DND-41 (cell line): ENCODE results near the gene PAWR.

Source experiments
- ATAC-seq: fragments of 200-7000 bp; cut with Tn5 transposase; 3 replicates; pipeline ENCODE4 v1.9.1; 2021; ENCODE audit warnings: low read depth; ENCODE audit not compliant: insufficient read depth
- DNase-seq: peaks from one replicate; pipeline ENCODE4 v3.0.0-alpha.2; 2020
- H2AFZ ChIP-seq: 2 replicates; pipeline ENCODE4 v1.6.0; 2012; ENCODE audit warnings: low read depth, low read length
- H3K27ac ChIP-seq: 2 replicates; pipeline ENCODE4 v1.5.1; 2012; ENCODE audit warnings: low read length, inconsistent platforms
- H3K27me3 ChIP-seq: fragments of 200-600 bp; sonication (generic); 2 replicates; pipeline ENCODE4 v1.6.0; 2012; ENCODE audit warnings: low read length, mild to moderate bottlenecking, inconsistent platforms; ENCODE audit not compliant: insufficient read depth, poor library complexity
- H3K36me3 ChIP-seq: 2 replicates; pipeline ENCODE4 v1.5.1; 2012; ENCODE audit warnings: low read length, inconsistent platforms; ENCODE audit not compliant: insufficient read depth
- H3K4me1 ChIP-seq: 2 replicates; pipeline ENCODE4 v1.5.1; 2012; ENCODE audit warnings: mild to moderate bottlenecking, low read length; ENCODE audit not compliant: insufficient read depth
- H3K4me2 ChIP-seq: 2 replicates; pipeline ENCODE4 v1.6.0; 2012; ENCODE audit warnings: mild to moderate bottlenecking, moderate library complexity, low read length, inconsistent platforms; ENCODE audit not compliant: insufficient read depth
- H3K4me3 ChIP-seq, 2 experiments: fragments of 200-600 bp in 1 of 2; shearing (Covaris generic) in 1 of 2; 2 replicates each; pipeline ENCODE4 v1.5.1; 2012 to 2016; ENCODE audit warnings: inconsistent platforms in 2 of 2, low read length in 2 of 2, mild to moderate bottlenecking in 2 of 2, low read depth in 1 of 2, moderate library complexity in 1 of 2
- H3K79me2 ChIP-seq: 2 replicates; pipeline ENCODE4 v1.6.0; 2012; ENCODE audit warnings: low read length, inconsistent platforms; ENCODE audit not compliant: insufficient read depth
- H3K9ac ChIP-seq: 2 replicates; pipeline ENCODE4 v1.6.0; 2012; ENCODE audit warnings: low read depth, mild to moderate bottlenecking, inconsistent platforms, low read length, moderate library complexity
- H3K9me3 ChIP-seq: 2 replicates; pipeline ENCODE4 v1.5.1; 2012; ENCODE audit warnings: low read length, moderate library complexity, mild to moderate bottlenecking, inconsistent platforms; ENCODE audit not compliant: insufficient read depth, severe bottlenecking
- H4K20me1 ChIP-seq: 2 replicates; pipeline ENCODE4 v1.6.0; 2012; ENCODE audit warnings: low read length; ENCODE audit not compliant: insufficient read depth
- EZH2 ChIP-seq: IDR thresholded peaks from 3 replicates; pipeline ENCODE4 v1.6.1; 2012; ENCODE audit warnings: borderline replicate concordance, low read depth, mild to moderate bottlenecking, moderate library complexity, low read length, inconsistent platforms; ENCODE audit not compliant: severe bottlenecking
- TF ChIP-seq, protein P1 (sequence below): IDR thresholded peaks from 2 replicates; pipeline ENCODE4 v1.5.1; 2012; ENCODE audit warnings: borderline replicate concordance, low read length, moderate library complexity, mild to moderate bottlenecking; ENCODE audit not compliant: poor library complexity, severe bottlenecking; ENCODE audit errors: extremely low read depth

Gene PAWR

DNA sequence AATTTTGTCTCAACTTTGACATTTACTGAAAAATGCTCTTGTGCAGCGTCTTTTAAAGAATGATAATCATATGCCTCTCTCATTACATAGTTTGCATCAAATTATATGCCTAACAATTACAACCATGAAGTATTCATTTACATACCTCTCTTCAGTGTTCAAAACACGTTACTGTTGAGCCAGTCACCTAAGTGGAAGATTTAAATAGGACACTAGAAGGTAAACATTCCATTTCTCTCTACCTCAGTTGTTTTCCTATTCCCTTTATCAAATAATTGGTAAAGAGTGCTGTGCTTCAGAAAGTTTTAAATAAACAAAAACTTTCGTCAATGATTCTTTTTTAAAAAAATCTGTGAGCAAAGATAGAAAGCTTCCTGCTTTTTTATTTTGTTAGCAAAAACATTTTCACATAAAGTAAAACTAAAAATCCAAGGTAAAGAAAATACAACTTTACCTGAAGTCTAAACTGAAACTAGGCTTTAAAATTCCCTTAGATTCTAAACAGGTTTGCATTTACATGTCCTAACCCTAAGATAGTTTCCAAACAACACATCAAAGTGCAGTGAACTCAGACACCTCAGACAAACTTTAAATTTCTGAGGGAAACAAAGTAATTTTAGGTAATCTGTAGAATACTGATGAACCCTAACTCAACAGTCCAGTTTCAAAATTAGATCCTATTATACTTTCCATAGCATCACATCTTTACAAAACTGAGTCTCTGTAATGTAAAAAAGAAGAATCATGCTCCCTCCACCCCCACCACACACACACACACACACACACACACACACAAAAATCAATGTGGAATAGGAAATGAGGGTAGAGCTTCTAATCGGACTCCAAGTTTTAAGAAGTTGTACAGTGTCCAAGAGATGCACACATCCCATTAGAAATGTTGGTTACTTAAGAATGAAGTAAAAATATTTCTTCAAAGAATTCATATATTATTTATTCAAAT is 46.2 kb downstream of the PAWR start:
- Histone ChIP-seq H4K20me1 (no peaks in the 10 kb centered on the region), H2AFZ (no peak overlapping the region), H3K4me2 (no peak overlapping the region), H3K27ac (no peak overlapping the region), H3K79me2 (no peaks in the 10 kb centered on the region), H3K4me3 (no peak overlapping the region), H3K36me3 (no peaks in the 10 kb centered on the region), H3K27me3 (no peaks in the 10 kb centered on the region), H3K9ac (no peak overlapping the region), H3K4me1 (no peaks in the 10 kb centered on the region), H3K9me3 (no peaks in the 10 kb centered on the region)
- no peak for TF ChIP-seq EZH2
- TF ChIP-seq, protein P1, sequence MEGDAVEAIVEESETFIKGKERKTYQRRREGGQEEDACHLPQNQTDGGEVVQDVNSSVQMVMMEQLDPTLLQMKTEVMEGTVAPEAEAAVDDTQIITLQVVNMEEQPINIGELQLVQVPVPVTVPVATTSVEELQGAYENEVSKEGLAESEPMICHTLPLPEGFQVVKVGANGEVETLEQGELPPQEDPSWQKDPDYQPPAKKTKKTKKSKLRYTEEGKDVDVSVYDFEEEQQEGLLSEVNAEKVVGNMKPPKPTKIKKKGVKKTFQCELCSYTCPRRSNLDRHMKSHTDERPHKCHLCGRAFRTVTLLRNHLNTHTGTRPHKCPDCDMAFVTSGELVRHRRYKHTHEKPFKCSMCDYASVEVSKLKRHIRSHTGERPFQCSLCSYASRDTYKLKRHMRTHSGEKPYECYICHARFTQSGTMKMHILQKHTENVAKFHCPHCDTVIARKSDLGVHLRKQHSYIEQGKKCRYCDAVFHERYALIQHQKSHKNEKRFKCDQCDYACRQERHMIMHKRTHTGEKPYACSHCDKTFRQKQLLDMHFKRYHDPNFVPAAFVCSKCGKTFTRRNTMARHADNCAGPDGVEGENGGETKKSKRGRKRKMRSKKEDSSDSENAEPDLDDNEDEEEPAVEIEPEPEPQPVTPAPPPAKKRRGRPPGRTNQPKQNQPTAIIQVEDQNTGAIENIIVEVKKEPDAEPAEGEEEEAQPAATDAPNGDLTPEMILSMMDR, result no peak
- DNase-seq, result no peak
- ATAC-seq, result no peak

DNA sequence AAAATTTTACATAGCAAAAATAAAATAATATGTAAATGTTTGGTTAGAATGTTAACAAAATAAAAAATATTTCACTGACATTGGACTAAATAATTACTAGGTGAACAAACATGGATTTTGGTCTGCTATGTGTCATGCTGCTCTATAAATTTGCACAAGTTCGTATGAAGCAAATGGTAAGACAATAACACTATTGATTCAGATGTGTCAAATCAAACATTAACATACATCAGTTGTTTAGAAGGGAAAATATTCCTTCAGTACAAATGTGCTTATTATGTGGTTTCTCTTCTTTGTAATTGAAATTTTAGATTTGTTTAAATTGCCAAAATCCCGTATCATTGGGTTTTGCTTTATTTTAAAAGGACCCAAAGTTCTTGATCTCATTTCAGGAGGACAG is 46.9 kb downstream of the PAWR start:
- no peak for DNase-seq
- no peaks in the 10 kb centered on the region for H3K36me3 ChIP-seq
- H3K9ac ChIP-seq, result no peak overlapping the region
- no peak for ATAC-seq
- no peaks in the 10 kb centered on the region for H3K27me3 ChIP-seq
- no peaks in the 10 kb centered on the region for H4K20me1 ChIP-seq
- no peak overlapping the region for H3K4me3 ChIP-seq
- no peak overlapping the region for H2AFZ ChIP-seq
- no peaks in the 10 kb centered on the region for H3K4me1 ChIP-seq
- no peak overlapping the region for H3K27ac ChIP-seq
- H3K79me2 ChIP-seq, result no peaks in the 10 kb centered on the region
- TF ChIP-seq, protein P1, result no peak
- no peak for TF ChIP-seq EZH2
- H3K4me2 ChIP-seq, result no peak overlapping the region
- no peaks in the 10 kb centered on the region for H3K9me3 ChIP-seq

DNA sequence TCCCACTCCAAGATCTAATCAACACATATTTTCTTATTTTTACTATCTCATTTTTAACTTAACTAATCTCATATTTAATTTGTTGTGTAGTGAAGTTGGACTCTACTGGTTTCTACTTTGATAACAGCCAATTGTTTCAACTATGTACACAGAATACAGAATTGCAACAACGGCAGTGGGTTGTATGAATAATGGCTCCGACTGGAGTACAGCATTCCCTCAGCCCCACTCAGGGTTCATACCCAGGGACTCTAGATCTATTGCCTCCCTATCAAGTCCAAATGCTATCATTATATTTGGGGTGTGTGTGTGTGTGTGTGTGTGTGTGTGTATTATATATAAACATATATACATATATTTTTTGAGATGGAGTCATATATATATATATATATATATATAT is 52.3 kb downstream of the PAWR start:
- no peak for ATAC-seq
- no peaks in the 10 kb centered on the region for H3K79me2 ChIP-seq
- H3K27me3 ChIP-seq, result no peaks in the 10 kb centered on the region
- H3K9me3 ChIP-seq, result no peaks in the 10 kb centered on the region
- no peaks in the 10 kb centered on the region for H3K36me3 ChIP-seq
- DNase-seq, result no peak
- no peak overlapping the region for H2AFZ ChIP-seq
- H3K27ac ChIP-seq, result no peak overlapping the region
- H3K4me1 ChIP-seq, result no peaks in the 10 kb centered on the region
- H4K20me1 ChIP-seq, result no peaks in the 10 kb centered on the region
- no peak overlapping the region for H3K4me2 ChIP-seq
- no peak overlapping the region for H3K4me3 ChIP-seq
- H3K9ac ChIP-seq, result no peak overlapping the region
- TF ChIP-seq, protein P1, result no peak
- no peak for TF ChIP-seq EZH2
